Activated CD4-positive, alpha-beta T cell treated with anti-CD3 and anti-CD28 coated beads, Interleukin-2, Interleukin-6, amounts not matched to agents 100 ng/mL and 50 ng/mL, durations not matched to agents 16 hours and 8 hours (primary cell): ENCODE results near the gene CDK11A.
A peak's percentile ranks its signal among the peaks of the same experiment; 100 is the strongest.

Experiments used
- DNase-seq: peaks from one replicate; pipeline ENCODE4 v3.0.0-alpha.2; 2020

The CDK11A gene

GRCh38 chr1:1658583-1659549, 65.3 kb downstream of the CDK11A start, which contains the start of gene CDK11B:
TSS of gene CDK11B (minus strand) at chr1:1659004. CDS start at chr1:1657485, 1,519 bp downstream.
- DNase-seq = peak; percentile 96
